Measurements from ENCODE around the gene BRK1.
A peak's percentile ranks its signal among the peaks of the same experiment; 100 is the strongest.
"Not testable (repeated sequence)": the region's sequence is repeated elsewhere in the genome, so short reads cannot be mapped to it uniquely, and the experiment has no call there.

Gene BRK1

GRCh38 chr3:10106919-10107318, 8.6 kb upstream of the BRK1 start:
- Histone ChIP-seq H3K36me3 (ENCODE audit: control insufficient read depth, insufficient read depth, low read length) (peaks cover 5% of the 10 kb centered on the region), H3K27ac (ENCODE audit: low read depth, low read length, severe bottlenecking) (no peak overlapping the region), H3K9me3 (ENCODE audit: control insufficient read depth, low read length) (no peaks in the 10 kb centered on the region), H3K4me1 (ENCODE audit: control insufficient read depth, insufficient read depth, low read length, poor library complexity, severe bottlenecking) (no peaks in the 10 kb centered on the region), H3K4me3 (ENCODE audit: extremely low read depth, insufficient read depth, low read length, poor library complexity, severe bottlenecking) (no peak overlapping the region)
- 88% methylated on average over 1 of the region's 2 CpGs; no CpG with 5 or more reads in 1 of the 2 experiments for WGBS, 2 experiments (ENCODE audit: insufficient coverage in 2 of 2)

- Histone ChIP-seq H3K36me3 (ENCODE audit: control insufficient read depth, insufficient read depth, low read length) (no peaks in the 10 kb centered on the region), H3K27ac (ENCODE audit: low read depth, low read length, severe bottlenecking) (no peak within 1 kb of the TSS), H3K4me3 (ENCODE audit: extremely low read depth, insufficient read depth, low read length, poor library complexity, severe bottlenecking) (no peak within 1 kb of the TSS), H3K9me3 (ENCODE audit: control insufficient read depth, low read length) (no peaks in the 10 kb centered on the region), H3K4me1 (ENCODE audit: control insufficient read depth, insufficient read depth, low read length, poor library complexity, severe bottlenecking) (no peaks in the 10 kb centered on the region)
- 97% methylated on average over 23 to 28 of the region's 28 CpGs for WGBS, 2 experiments (ENCODE audit: insufficient coverage in 2 of 2)
Observed at GRCh38 chr3:10108091-10108490, 7.4 kb upstream of the BRK1 start, which contains the start of gene FANCD2OS. Gene FANCD2OS (minus strand): TSS chr3:10108255. CDS start chr3:10104774, 3,481 bp downstream.

- H3K4me1 ChIP-seq (ENCODE audit: control insufficient read depth, insufficient read depth, low read length, poor library complexity, severe bottlenecking) = peaks cover 10% of the 10 kb centered on the region
- WGBS, 2 experiments (ENCODE audit: insufficient coverage in 2 of 2) = 0% methylated on average over 4 of the region's 10 CpGs
- H3K27ac ChIP-seq (ENCODE audit: low read depth, low read length, severe bottlenecking) = peak overlapping the region; percentile 63
- peak overlapping the region; percentile 95 for H3K4me3 ChIP-seq (ENCODE audit: extremely low read depth, insufficient read depth, low read length, poor library complexity, severe bottlenecking)
- peaks cover 34% of the 10 kb centered on the region for H3K36me3 ChIP-seq (ENCODE audit: control insufficient read depth, insufficient read depth, low read length)
- no peaks in the 10 kb centered on the region for H3K9me3 ChIP-seq (ENCODE audit: control insufficient read depth, low read length)
Observed at GRCh38 chr3:10116138-10116460, 624 bp downstream of the BRK1 start.

- H3K27ac ChIP-seq (ENCODE audit: low read depth, low read length, severe bottlenecking) = no peak overlapping the region
- peak overlapping the region; percentile 95 for H3K4me3 ChIP-seq (ENCODE audit: extremely low read depth, insufficient read depth, low read length, poor library complexity, severe bottlenecking)
- H3K9me3 ChIP-seq (ENCODE audit: control insufficient read depth, low read length) = no peaks in the 10 kb centered on the region
- peaks cover 42% of the 10 kb centered on the region for H3K36me3 ChIP-seq (ENCODE audit: control insufficient read depth, insufficient read depth, low read length)
- peaks cover 10% of the 10 kb centered on the region for H3K4me1 ChIP-seq (ENCODE audit: control insufficient read depth, insufficient read depth, low read length, poor library complexity, severe bottlenecking)
- 92 to 100% methylated on average over 2 to 3 of the region's 4 CpGs for WGBS, 2 experiments (ENCODE audit: insufficient coverage in 2 of 2)
Observed at GRCh38 chr3:10116928-10117327, 1.5 kb downstream of the BRK1 start.

GRCh38 chr3:10119376-10119775, 3.9 kb downstream of the BRK1 start:
- no peak overlapping the region for H3K4me3 ChIP-seq (ENCODE audit: extremely low read depth, insufficient read depth, low read length, poor library complexity, severe bottlenecking)
- no peaks in the 10 kb centered on the region for H3K9me3 ChIP-seq (ENCODE audit: control insufficient read depth, low read length)
- peaks cover 59% of the 10 kb centered on the region for H3K36me3 ChIP-seq (ENCODE audit: control insufficient read depth, insufficient read depth, low read length)
- WGBS, 2 experiments (ENCODE audit: insufficient coverage in 2 of 2) = 94 to 100% methylated on average over 2 of the region's 4 CpGs
- no peak overlapping the region for H3K27ac ChIP-seq (ENCODE audit: low read depth, low read length, severe bottlenecking)
- peaks cover 10% of the 10 kb centered on the region for H3K4me1 ChIP-seq (ENCODE audit: control insufficient read depth, insufficient read depth, low read length, poor library complexity, severe bottlenecking)

GRCh38 chr3:10121064-10121463, 5.6 kb downstream of the BRK1 start:
- Histone ChIP-seq H3K9me3 (ENCODE audit: control insufficient read depth, low read length) (no peaks in the 10 kb centered on the region), H3K36me3 (ENCODE audit: control insufficient read depth, insufficient read depth, low read length) (peaks cover 74% of the 10 kb centered on the region), H3K4me1 (ENCODE audit: control insufficient read depth, insufficient read depth, low read length, poor library complexity, severe bottlenecking) (peaks cover 10% of the 10 kb centered on the region), H3K27ac (ENCODE audit: low read depth, low read length, severe bottlenecking) (no peak overlapping the region), H3K4me3 (ENCODE audit: extremely low read depth, insufficient read depth, low read length, poor library complexity, severe bottlenecking) (no peak overlapping the region)
- WGBS, 2 experiments (ENCODE audit: insufficient coverage in 2 of 2) = 93 to 100% methylated on average over 2 of the region's 2 CpGs

GRCh38 chr3:10122724-10123123, 7.2 kb downstream of the BRK1 start:
- Histone ChIP-seq H3K9me3 (ENCODE audit: control insufficient read depth, low read length) (no peaks in the 10 kb centered on the region), H3K27ac (ENCODE audit: low read depth, low read length, severe bottlenecking) (no peak overlapping the region), H3K4me3 (ENCODE audit: extremely low read depth, insufficient read depth, low read length, poor library complexity, severe bottlenecking) (no peak overlapping the region), H3K36me3 (ENCODE audit: control insufficient read depth, insufficient read depth, low read length) (peaks cover 87% of the 10 kb centered on the region), H3K4me1 (ENCODE audit: control insufficient read depth, insufficient read depth, low read length, poor library complexity, severe bottlenecking) (no peaks in the 10 kb centered on the region)
- WGBS, 2 experiments (ENCODE audit: insufficient coverage in 2 of 2) = 96% methylated on average over 3 to 4 of the region's 4 CpGs

- H3K27ac ChIP-seq (ENCODE audit: low read depth, low read length, severe bottlenecking); H3K4me3 ChIP-seq (ENCODE audit: extremely low read depth, insufficient read depth, low read length, poor library complexity, severe bottlenecking); H3K36me3 ChIP-seq (ENCODE audit: control insufficient read depth, insufficient read depth, low read length); H3K9me3 ChIP-seq (ENCODE audit: control insufficient read depth, low read length); H3K4me1 ChIP-seq (ENCODE audit: control insufficient read depth, insufficient read depth, low read length, poor library complexity, severe bottlenecking): not testable (repeated sequence)
- WGBS, 2 experiments (ENCODE audit: insufficient coverage in 2 of 2) = 89 to 96% methylated on average over 7 of the region's 9 CpGs
Observed at GRCh38 chr3:10135872-10136271, 20.4 kb downstream of the BRK1 start.

- Histone ChIP-seq H3K27ac (ENCODE audit: low read depth, low read length, severe bottlenecking) (no peak overlapping the region), H3K4me3 (ENCODE audit: extremely low read depth, insufficient read depth, low read length, poor library complexity, severe bottlenecking) (no peak overlapping the region), H3K36me3 (ENCODE audit: control insufficient read depth, insufficient read depth, low read length) (peaks cover 4% of the 10 kb centered on the region), H3K9me3 (ENCODE audit: control insufficient read depth, low read length) (no peaks in the 10 kb centered on the region), H3K4me1 (ENCODE audit: control insufficient read depth, insufficient read depth, low read length, poor library complexity, severe bottlenecking) (no peaks in the 10 kb centered on the region)
- WGBS, 2 experiments (ENCODE audit: insufficient coverage in 2 of 2) = 84 to 94% methylated on average over 14 to 24 of the region's 25 CpGs
Observed at GRCh38 chr3:10136426-10137005, 21.0 kb downstream of the BRK1 start.

- Histone ChIP-seq H3K4me3 (ENCODE audit: extremely low read depth, insufficient read depth, low read length, poor library complexity, severe bottlenecking) (no peak overlapping the region), H3K9me3 (ENCODE audit: control insufficient read depth, low read length) (no peaks in the 10 kb centered on the region), H3K4me1 (ENCODE audit: control insufficient read depth, insufficient read depth, low read length, poor library complexity, severe bottlenecking) (no peaks in the 10 kb centered on the region), H3K27ac (ENCODE audit: low read depth, low read length, severe bottlenecking) (no peak overlapping the region), H3K36me3 (ENCODE audit: control insufficient read depth, insufficient read depth, low read length) (no peaks in the 10 kb centered on the region)
- 100% methylated on average over 1 of the region's 4 CpGs; no CpG with 5 or more reads in 1 of the 2 experiments for WGBS, 2 experiments (ENCODE audit: insufficient coverage in 2 of 2)
Observed at GRCh38 chr3:10137178-10137577, 21.7 kb downstream of the BRK1 start.

- H3K9me3 ChIP-seq (ENCODE audit: control insufficient read depth, low read length) = no peaks in the 10 kb centered on the region
- WGBS, 2 experiments (ENCODE audit: insufficient coverage in 2 of 2) = 92 to 94% methylated on average over 14 to 17 of the region's 23 CpGs
- H3K27ac ChIP-seq (ENCODE audit: low read depth, low read length, severe bottlenecking) = no peak overlapping the region
- H3K4me3 ChIP-seq (ENCODE audit: extremely low read depth, insufficient read depth, low read length, poor library complexity, severe bottlenecking) = peak overlapping the region; percentile 65
- peaks cover 28% of the 10 kb centered on the region for H3K36me3 ChIP-seq (ENCODE audit: control insufficient read depth, insufficient read depth, low read length)
- H3K4me1 ChIP-seq (ENCODE audit: control insufficient read depth, insufficient read depth, low read length, poor library complexity, severe bottlenecking) = peaks cover 5% of the 10 kb centered on the region
Observed at GRCh38 chr3:10140996-10141546, 25.6 kb downstream of the BRK1 start.
